Body of pancreas (tissue), 4 donors: ENCODE data around the gene MAP2K5. TPM values are rescaled to one million over a fixed set of nuclear protein-coding genes. Genes with fewer than 3 reads are reported as not detected.
A peak's percentile ranks its signal among the peaks of the same experiment; 100 is the strongest.

Source experiments
- ATAC-seq: fragments of 150-250 bp; one replicate; pipeline ENCODE4 v1.9.1; 2016
- DNase-seq, 4 donors: peaks; one replicate each; pipeline ENCODE4 v3.0.0-alpha.2; 2019
- H3K27ac ChIP-seq, 4 donors: fragments of 200-600 bp; sonication (generic); 1 replicate in 3 of 4; 2 replicates in 1 of 4; pipeline versions ENCODE4 v1.5.1 to v1.6.1; 2016 to 2019; ENCODE audit warnings: mild to moderate bottlenecking in 1 of 4, mixed read lengths in 1 of 4, moderate library complexity in 1 of 4
- H3K27me3 ChIP-seq, 2 donors: fragments of 200-600 bp; sonication (generic); one replicate each; pipeline ENCODE4 v1.6.0; 2016; ENCODE audit warnings: mild to moderate bottlenecking in 1 of 2
- H3K36me3 ChIP-seq, 2 donors: fragments of 200-600 bp; sonication (generic); replicated peaks in 1 of 2; 2 replicates each; pipeline ENCODE4 v1.5.1; 2016; ENCODE audit warnings: low read depth in 2 of 2; ENCODE audit not compliant: insufficient read depth in 1 of 2
- H3K4me1 ChIP-seq: fragments of 200-600 bp; sonication (generic); one replicate; pipeline ENCODE4 v1.6.0; 2016
- H3K4me3 ChIP-seq, 2 donors: fragments of 200-600 bp; sonication (generic); 1 replicate in 1 of 2; 2 replicates in 1 of 2; pipeline ENCODE4 v1.5.1; 2016 to 2019
- H3K9me3 ChIP-seq, 3 donors: fragments of 200-600 bp; sonication (generic); 1 replicate in 2 of 3; 2 replicates in 1 of 3; pipeline ENCODE4 v1.5.1; 2016
- CTCF ChIP-seq, 7 experiments: fragments of 450-650 bp in 4 of 7; fragments of 200-600 bp in 3 of 7; sonication (generic) in 3 of 7; IDR thresholded peaks; one replicate each; pipeline ENCODE4 v1.5.1; 2016 to 2019; ENCODE audit warnings: antibody characterized with exemption in 7 of 7
- POLR2A ChIP-seq, 3 donors: fragments of 450-650 bp; IDR thresholded peaks; one replicate each; pipeline ENCODE4 v1.6.1; 2016; ENCODE audit warnings: antibody characterized with exemption in 3 of 3, mild to moderate bottlenecking in 2 of 3
- WGBS, 2 donors: methylation state at CpG; one replicate each; pipeline ENCODE4 v1.1.5; 2017; 5-methylcytosine and 5-hydroxymethylcytosine counted together
- intact Hi-C: fragments of 100-400 bp; cut with DNase I; formaldehyde crosslinking; loops from one replicate; pipeline ENCODE4 v1.15.1; 2023
- total RNA-seq, 2 donors: library from RNA; depleted of rRNA; stranded (reverse); fragments of >200 nt; gene quantifications; one replicate each; pipeline ENCODE4 v1.1.0, GENCODE V29; 2016

Gene MAP2K5
- total RNA-seq, 2 donors from 2014 or later: 2.6 to 10.9 TPM

- DNase-seq: peak; percentile 23 to 37 (median 28)
- H3K27ac ChIP-seq: peak overlapping the region in 3 of 4 donors; percentile 74 to 85 (median 82)
Measured at GRCh38 chr15:67543348-67543718, 830 bp downstream of the MAP2K5 start.

GRCh38 chr15:67544475-67544874 lies 2.0 kb downstream of the MAP2K5 start:
- no peak overlapping the region for H3K4me3 ChIP-seq
- no peaks in the 10 kb centered on the region for H3K27me3 ChIP-seq
- H3K36me3 ChIP-seq: no peaks in the 10 kb centered on the region
- intact Hi-C loops: no loop called here
- no peaks in the 10 kb centered on the region for H3K9me3 ChIP-seq
- no peak for DNase-seq
- 94 to 96% methylated on average over 3 of the region's 3 CpGs for WGBS, 2 donors
- ATAC-seq: no peak
- H3K27ac ChIP-seq: no peak overlapping the region
- TF ChIP-seq POLR2A (IDR thresholded peaks at IDR 0.05): no peak
- no peak for TF ChIP-seq CTCF (IDR thresholded peaks at IDR 0.05)
- peaks cover 34% of the 10 kb centered on the region for H3K4me1 ChIP-seq

More at GRCh38 chr15:67543348-67543718, 830 bp downstream of the MAP2K5 start:
- intact Hi-C loops: no loop called here
- Histone ChIP-seq H3K9me3 (no peaks in the 10 kb centered on the region), H3K27me3 (no peaks in the 10 kb centered on the region), H3K4me3 (peak overlapping the region; percentile 42 to 52), H3K36me3 (no peaks in the 10 kb centered on the region), H3K4me1 (peaks cover 27% of the 10 kb centered on the region)
- TF ChIP-seq POLR2A (IDR thresholded peaks at IDR 0.05) (no peak), CTCF (IDR thresholded peaks at IDR 0.05) (no peak)
- WGBS, 2 donors: 13 to 44% methylated on average over 7 of the region's 7 CpGs
- peak; percentile 31 for ATAC-seq

GRCh38 chr15:67545864-67546263 lies 3.4 kb downstream of the MAP2K5 start:
- 66 to 77% methylated on average over 1 to 3 of the region's 3 CpGs for WGBS, 2 donors
- intact Hi-C loops: no loop called here

GRCh38 chr15:67547064-67547463 lies 4.6 kb downstream of the MAP2K5 start:
- Histone ChIP-seq H3K27ac (no peak overlapping the region), H3K9me3 (no peaks in the 10 kb centered on the region), H3K4me1 (peaks cover 26% of the 10 kb centered on the region), H3K27me3 (no peaks in the 10 kb centered on the region), H3K36me3 (no peaks in the 10 kb centered on the region), H3K4me3 (no peak overlapping the region)
- intact Hi-C loops: no loop called here
- no peak for DNase-seq
- WGBS, 2 donors: 75 to 80% methylated on average over 2 of the region's 2 CpGs
- no peak for ATAC-seq
- no peak for TF ChIP-seq POLR2A (IDR thresholded peaks at IDR 0.05)
- TF ChIP-seq CTCF (IDR thresholded peaks at IDR 0.05): no peak

More at GRCh38 chr15:67545864-67546263, 3.4 kb downstream of the MAP2K5 start:
- no peak for DNase-seq
- no peak for ATAC-seq
- Histone ChIP-seq H3K4me3 (no peak overlapping the region), H3K36me3 (no peaks in the 10 kb centered on the region), H3K4me1 (peaks cover 32% of the 10 kb centered on the region), H3K9me3 (no peaks in the 10 kb centered on the region), H3K27ac (no peak overlapping the region), H3K27me3 (no peaks in the 10 kb centered on the region)
- no peak for TF ChIP-seq POLR2A (IDR thresholded peaks at IDR 0.05)
- TF ChIP-seq CTCF (IDR thresholded peaks at IDR 0.05): no peak

- H3K27me3 ChIP-seq: no peaks in the 10 kb centered on the region
- no peaks in the 10 kb centered on the region for H3K9me3 ChIP-seq
- peaks cover 26% of the 10 kb centered on the region for H3K4me1 ChIP-seq
- intact Hi-C loops: no loop called here
- ATAC-seq (no peak), DNase-seq (no peak)
- WGBS, 2 donors: 76 to 81% methylated on average over 3 of the region's 3 CpGs
- no peak overlapping the region for H3K27ac ChIP-seq
- H3K36me3 ChIP-seq: no peaks in the 10 kb centered on the region
- no peak for TF ChIP-seq CTCF (IDR thresholded peaks at IDR 0.05)
- TF ChIP-seq POLR2A (IDR thresholded peaks at IDR 0.05): no peak
- H3K4me3 ChIP-seq: no peak overlapping the region
Measured at GRCh38 chr15:67547836-67548235, 5.3 kb downstream of the MAP2K5 start.
